H1 (cell line): ENCODE measurements around the gene NME9. TPM values are rescaled to one million over a fixed set of nuclear protein-coding genes. Genes with fewer than 3 reads are reported as not detected.

Source experiments
- CHD2 ChIP-seq: IDR thresholded peaks from 2 replicates; pipeline ENCODE4 v1.6.1; 2012; ENCODE audit warnings: low read length, improper control_type of control experiment
- CHD7 ChIP-seq: fragments of 300-600 bp; sonication (generic); IDR thresholded peaks from 2 replicates; pipeline ENCODE4 v1.7.1; 2012; ENCODE audit warnings: low read length, moderate library complexity, mild to moderate bottlenecking, inconsistent platforms; ENCODE audit not compliant: insufficient replicate concordance
- SIN3A ChIP-seq, 2 experiments: IDR thresholded peaks in 1 of 2; conservative IDR thresholded peaks in 1 of 2; 2 replicates each; pipeline ENCODE4 v1.6.1; 2011 to 2012; ENCODE audit warnings: low read length in 2 of 2, improper control_type of control experiment in 1 of 2, low read depth in 1 of 2, mild to moderate bottlenecking in 1 of 2
- polyA plus RNA-seq, 7 experiments: library from polyadenylated mRNA; depleted of rRNA in 3 of 7; stranded (reverse) in 5 of 7; unstranded in 2 of 7; fragments of >200 nt in 5 of 7; fragments of 200-250 nt in 2 of 7; gene quantifications; 1 replicate in 5 of 7; 2 replicates in 1 of 7; 4 replicates in 1 of 7; pipeline versions ENCODE4 v1.2.1 to v1.2.3, GENCODE V29; 2011 to 2013; ENCODE audit warnings: missing spikeins in 2 of 7, mixed read lengths in 2 of 7
- total RNA-seq: library from RNA; stranded (reverse); fragmentation: NEBNext Ultra II Directional; extraction: Animal tissue kit (Norgen Biotek cat#: 25700); gene quantifications from 2 replicates; pipeline ENCODE4 v1.2.1, GENCODE V29; 2021
- TF ChIP-seq, protein P1 (sequence below), 3 experiments: IDR thresholded peaks; 1 replicate in 2 of 3; 2 replicates in 1 of 3; pipeline versions ENCODE4 v1.5.1 to v1.6.1; 2011; ENCODE audit warnings: low read length in 3 of 3, mild to moderate bottlenecking in 3 of 3, inconsistent platforms in 2 of 3, low read depth in 1 of 3, moderate library complexity in 1 of 3; ENCODE audit not compliant: insufficient read depth in 1 of 3; ENCODE audit errors: control extremely low read depth in 1 of 3
- TF ChIP-seq, protein P2 (sequence below): IDR thresholded peaks from 2 replicates; pipeline ENCODE4 v1.6.1; 2012; ENCODE audit warnings: inconsistent platforms

NME9 gene
- total and polyA plus RNA-seq, 2 of the 8 experiments (the other 6 are each of a cell fraction or from before 2014, with no cell fraction given) = 0.11 TPM; not detected in 1

GRCh38 chr3:138270245-138270644, 59.4 kb downstream of the NME9 start (continued):
- no peak for TF ChIP-seq CHD7
- TF ChIP-seq, protein P1, sequence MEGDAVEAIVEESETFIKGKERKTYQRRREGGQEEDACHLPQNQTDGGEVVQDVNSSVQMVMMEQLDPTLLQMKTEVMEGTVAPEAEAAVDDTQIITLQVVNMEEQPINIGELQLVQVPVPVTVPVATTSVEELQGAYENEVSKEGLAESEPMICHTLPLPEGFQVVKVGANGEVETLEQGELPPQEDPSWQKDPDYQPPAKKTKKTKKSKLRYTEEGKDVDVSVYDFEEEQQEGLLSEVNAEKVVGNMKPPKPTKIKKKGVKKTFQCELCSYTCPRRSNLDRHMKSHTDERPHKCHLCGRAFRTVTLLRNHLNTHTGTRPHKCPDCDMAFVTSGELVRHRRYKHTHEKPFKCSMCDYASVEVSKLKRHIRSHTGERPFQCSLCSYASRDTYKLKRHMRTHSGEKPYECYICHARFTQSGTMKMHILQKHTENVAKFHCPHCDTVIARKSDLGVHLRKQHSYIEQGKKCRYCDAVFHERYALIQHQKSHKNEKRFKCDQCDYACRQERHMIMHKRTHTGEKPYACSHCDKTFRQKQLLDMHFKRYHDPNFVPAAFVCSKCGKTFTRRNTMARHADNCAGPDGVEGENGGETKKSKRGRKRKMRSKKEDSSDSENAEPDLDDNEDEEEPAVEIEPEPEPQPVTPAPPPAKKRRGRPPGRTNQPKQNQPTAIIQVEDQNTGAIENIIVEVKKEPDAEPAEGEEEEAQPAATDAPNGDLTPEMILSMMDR (IDR thresholded peaks at IDR 0.05; ENCODE audit: control extremely low read depth in 1 of 3, insufficient read depth in 1 of 3, low read depth in 1 of 3, low read length in 3 of 3) = no peak
- TF ChIP-seq, protein P2, sequence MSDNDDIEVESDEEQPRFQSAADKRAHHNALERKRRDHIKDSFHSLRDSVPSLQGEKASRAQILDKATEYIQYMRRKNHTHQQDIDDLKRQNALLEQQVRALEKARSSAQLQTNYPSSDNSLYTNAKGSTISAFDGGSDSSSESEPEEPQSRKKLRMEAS = no peak
- no peak for TF ChIP-seq SIN3A (conservative IDR thresholded peaks at IDR 0.05 in 1 of 2, IDR thresholded peaks at IDR 0.05 in 1 of 2; ENCODE audit: low read depth in 1 of 2, low read length in 2 of 2)
- TF ChIP-seq CHD2 = no peak
- TF ChIP-seq, all 59 proteins: peak for 0
